ENCODE results near the gene TMEM37. TPM values are rescaled to one million over a fixed set of nuclear protein-coding genes. Genes with fewer than 3 reads are reported as not detected.
A peak's percentile ranks its signal among the peaks of the same experiment; 100 is the strongest.

Gene TMEM37
- total and polyA plus RNA-seq, 7 experiments from 2014 or later: 0.37 to 4.2 (median 0.51) TPM; not detected in 2

DNA sequence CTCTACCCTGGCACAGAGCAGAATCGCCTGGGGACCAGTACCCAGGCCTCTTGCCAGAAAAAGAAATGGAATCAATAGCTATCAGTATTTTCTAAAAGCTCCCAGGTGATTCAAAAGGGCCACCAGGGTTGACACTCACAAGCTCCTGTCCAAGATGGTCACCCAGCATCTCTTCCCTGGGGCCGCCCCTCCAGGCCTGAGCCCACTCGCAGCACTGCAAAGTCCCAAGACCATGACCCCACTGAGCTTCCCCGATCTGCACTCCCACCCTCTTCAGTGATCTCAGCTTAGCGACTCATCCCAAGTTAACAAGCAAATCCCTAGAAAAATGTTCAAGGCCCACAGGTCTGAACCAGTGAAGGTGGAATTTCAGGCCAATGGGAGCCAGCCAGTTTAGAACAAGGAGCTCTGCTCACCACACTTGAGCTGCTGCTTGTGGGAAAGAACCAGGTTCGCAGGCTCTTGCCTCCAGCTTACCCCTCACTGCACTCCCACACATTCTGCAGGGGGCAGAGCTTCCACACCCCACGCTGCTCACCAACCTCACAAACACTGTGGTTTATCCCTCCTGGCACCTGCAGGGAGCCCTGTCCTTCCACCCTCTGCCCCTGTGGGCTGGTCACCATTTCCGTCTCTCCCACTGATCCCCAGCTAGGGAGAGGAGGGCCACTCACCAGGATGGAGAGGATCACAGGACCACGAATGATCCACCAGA lies 19.8 kb downstream of the TMEM37 start:
- POLR2A ChIA-PET: no interaction called here

DNA sequence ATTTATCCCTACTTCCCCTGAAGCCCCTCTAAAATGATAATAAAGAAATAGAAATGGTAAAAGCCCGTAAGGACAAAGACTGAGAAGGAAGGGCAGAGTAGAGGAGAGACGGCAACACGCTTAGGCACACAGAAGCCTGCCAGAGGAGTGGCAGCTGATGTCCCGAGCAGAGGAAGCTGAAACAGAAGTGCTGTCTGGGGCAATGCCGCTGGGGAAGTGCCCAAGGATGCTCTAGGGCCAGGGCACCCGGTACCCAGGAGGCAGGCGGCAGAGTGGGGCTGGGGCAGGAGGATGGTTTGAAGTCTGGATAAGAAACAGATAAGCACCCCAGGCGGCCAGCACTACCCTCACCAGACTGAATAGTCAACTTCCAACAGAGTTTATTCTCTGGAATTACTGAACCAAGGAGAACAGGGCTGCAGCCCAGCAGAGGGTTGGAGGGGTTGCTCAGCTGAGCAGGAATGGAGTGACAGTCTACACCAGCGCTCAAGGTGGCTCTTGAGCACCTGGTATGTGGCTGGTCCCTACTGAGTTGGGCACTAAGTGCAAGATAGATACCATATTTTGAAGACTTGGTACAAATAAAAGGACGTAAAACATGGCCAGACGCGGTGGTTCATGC lies 22.4 kb downstream of the TMEM37 start:
- H3K9me3 ChIP-seq (ENCODE audit: control insufficient read depth in 2 of 3, low read length in 3 of 3): no peaks in the 10 kb centered on the region
- Mint-ChIP-seq H3K27me3 (peaks cover 14 to 52% (median 41%) of the 10 kb centered on the region in 5 donors), H3K4me1 (peaks cover 0 to 9% (median 0%) of the 10 kb centered on the region in 7 donors), H3K4me3 (no peak overlapping the region), H3K36me3 (no peaks in the 10 kb centered on the region), H3K9me3 (peaks cover 0 to 6% (median 0%) of the 10 kb centered on the region in 11 donors), H3K27ac (peak overlapping the region in 1 of 9 donors; percentile 19)
- ChIA-PET POLR2A (no interaction called here), CTCF (no interaction called here)
- H3K27ac ChIP-seq (ENCODE audit: low read depth, low read length): no peak overlapping the region
- H3K27me3 ChIP-seq (ENCODE audit: control insufficient read depth in 2 of 2, insufficient read depth in 2 of 2, low read length in 2 of 2): no peaks in the 10 kb centered on the region
- H3K4me3 ChIP-seq (ENCODE audit: low read length): no peak overlapping the region
- no peaks in the 10 kb centered on the region for H3K4me1 ChIP-seq (ENCODE audit: control insufficient read depth in 2 of 2, insufficient read depth in 2 of 2, low read length in 2 of 2)
- intact Hi-C loops (cut with micrococcal nuclease): no loop called here
- DNase-seq (no peak), ATAC-seq (no peak)
- H3K36me3 ChIP-seq (ENCODE audit: control insufficient read depth in 2 of 3, insufficient read depth in 3 of 3, low read length in 3 of 3): no peaks in the 10 kb centered on the region

More for the DNA sequence above, 19.8 kb downstream of the TMEM37 start:
- ATAC-seq (no peak), DNase-seq (no peak)
- peaks cover 0 to 17% (median 6%) of the 10 kb centered on the region in 7 donors for H3K4me1 Mint-ChIP-seq
- H3K27ac Mint-ChIP-seq: no peak overlapping the region
- Histone ChIP-seq H3K27ac (ENCODE audit: low read depth, low read length) (no peak overlapping the region), H3K27me3 (ENCODE audit: control insufficient read depth in 2 of 2, insufficient read depth in 2 of 2, low read length in 2 of 2) (no peaks in the 10 kb centered on the region), H3K36me3 (ENCODE audit: control insufficient read depth in 2 of 3, insufficient read depth in 3 of 3, low read length in 3 of 3) (no peaks in the 10 kb centered on the region), H3K9me3 (ENCODE audit: control insufficient read depth in 2 of 3, low read length in 3 of 3) (no peaks in the 10 kb centered on the region), H3K4me3 (ENCODE audit: low read length) (no peak overlapping the region), H3K4me1 (ENCODE audit: control insufficient read depth in 2 of 2, insufficient read depth in 2 of 2, low read length in 2 of 2) (no peaks in the 10 kb centered on the region)
- intact Hi-C loops (cut with micrococcal nuclease): no loop called here
- H3K9me3 Mint-ChIP-seq: peaks cover 0 to 6% (median 0%) of the 10 kb centered on the region in 11 donors
- H3K4me3 Mint-ChIP-seq: no peak overlapping the region
- CTCF ChIA-PET: no interaction called here
- H3K27me3 Mint-ChIP-seq: peaks cover 23 to 72% (median 53%) of the 10 kb centered on the region in 5 donors
- no peaks in the 10 kb centered on the region for H3K36me3 Mint-ChIP-seq

DNA sequence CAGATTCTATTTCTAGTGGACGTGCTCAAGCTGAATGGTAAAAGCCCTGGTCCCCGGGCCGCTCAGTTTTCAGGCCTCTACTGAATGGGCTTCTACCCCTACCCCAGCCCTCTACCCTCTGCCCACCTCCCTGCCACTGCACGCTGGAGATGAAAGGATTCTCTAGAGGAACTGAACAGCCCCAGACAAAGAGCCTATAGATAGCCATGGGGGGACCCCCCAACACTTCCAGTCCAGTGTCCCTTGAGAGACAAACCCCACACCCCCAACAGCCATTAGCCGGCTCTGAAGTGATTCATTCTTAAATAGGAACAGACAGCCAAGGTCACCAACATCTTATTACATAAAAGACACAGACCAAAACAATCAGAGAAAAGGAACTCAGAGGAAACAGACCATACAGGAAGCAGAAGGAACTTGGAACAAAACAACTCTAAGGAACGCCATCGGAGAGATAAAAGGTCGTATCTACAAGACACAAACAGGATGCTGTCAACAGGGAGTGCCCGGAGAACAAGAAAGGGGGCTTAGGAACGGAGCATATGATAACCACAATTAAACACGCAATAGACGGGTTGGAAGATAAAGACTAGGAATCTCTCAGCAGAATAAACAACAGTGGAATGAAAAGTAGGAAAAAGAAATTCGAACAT lies 23.5 kb downstream of the TMEM37 start:
- Mint-ChIP-seq H3K4me1 (peaks cover 0 to 9% (median 0%) of the 10 kb centered on the region in 7 donors), H3K4me3 (peak overlapping the region in 2 of 10 donors; percentile 1 to 8), H3K36me3 (no peaks in the 10 kb centered on the region), H3K27ac (peak overlapping the region in 1 of 9 donors; percentile 56), H3K9me3 (peaks cover 0 to 6% (median 0%) of the 10 kb centered on the region in 11 donors), H3K27me3 (peaks cover 10 to 52% (median 39%) of the 10 kb centered on the region in 5 donors)
- Histone ChIP-seq H3K27ac (ENCODE audit: low read depth, low read length) (no peak overlapping the region), H3K4me3 (ENCODE audit: low read length) (no peak overlapping the region), H3K27me3 (ENCODE audit: control insufficient read depth in 2 of 2, insufficient read depth in 2 of 2, low read length in 2 of 2) (no peaks in the 10 kb centered on the region), H3K9me3 (ENCODE audit: control insufficient read depth in 2 of 3, low read length in 3 of 3) (no peaks in the 10 kb centered on the region), H3K4me1 (ENCODE audit: control insufficient read depth in 2 of 2, insufficient read depth in 2 of 2, low read length in 2 of 2) (no peaks in the 10 kb centered on the region), H3K36me3 (ENCODE audit: control insufficient read depth in 2 of 3, insufficient read depth in 3 of 3, low read length in 3 of 3) (no peaks in the 10 kb centered on the region)
- CTCF ChIA-PET: no interaction called here
- no peak for ATAC-seq
- no peak for DNase-seq
- POLR2A ChIA-PET: no interaction called here
- intact Hi-C loops (cut with micrococcal nuclease): no loop called here

- Histone ChIP-seq H3K27me3 (ENCODE audit: control insufficient read depth in 2 of 2, insufficient read depth in 2 of 2, low read length in 2 of 2) (no peaks in the 10 kb centered on the region), H3K9me3 (ENCODE audit: control insufficient read depth in 2 of 3, low read length in 3 of 3) (no peaks in the 10 kb centered on the region), H3K4me1 (ENCODE audit: control insufficient read depth in 2 of 2, insufficient read depth in 2 of 2, low read length in 2 of 2) (no peaks in the 10 kb centered on the region), H3K4me3 (ENCODE audit: low read length) (no peak overlapping the region), H3K27ac (ENCODE audit: low read depth, low read length) (no peak overlapping the region), H3K36me3 (ENCODE audit: control insufficient read depth in 2 of 3, insufficient read depth in 3 of 3, low read length in 3 of 3) (no peaks in the 10 kb centered on the region)
- no peak overlapping the region for H3K27ac Mint-ChIP-seq
- CTCF ChIA-PET: no interaction called here
- H3K4me3 Mint-ChIP-seq: no peak overlapping the region
- intact Hi-C loops (cut with micrococcal nuclease): no loop called here
- POLR2A ChIA-PET: no interaction called here
- peaks cover 0 to 6% (median 0%) of the 10 kb centered on the region in 11 donors for H3K9me3 Mint-ChIP-seq
- H3K27me3 Mint-ChIP-seq: peaks cover 6 to 20% (median 10%) of the 10 kb centered on the region in 5 donors
- H3K4me1 Mint-ChIP-seq: peaks cover 0 to 7% (median 0%) of the 10 kb centered on the region in 7 donors
- H3K36me3 Mint-ChIP-seq: no peaks in the 10 kb centered on the region
- ATAC-seq (no peak), DNase-seq (no peak)
Measured at GRCh38 chr2:119460076-119460475, 28.4 kb downstream of the TMEM37 start.

GRCh38 chr2:119461811-119462210 lies 30.2 kb downstream of the TMEM37 start:
- Mint-ChIP-seq H3K27ac (no peak overlapping the region), H3K27me3 (peaks cover 0 to 6% (median 4%) of the 10 kb centered on the region in 5 donors), H3K4me1 (no peaks in the 10 kb centered on the region), H3K36me3 (no peaks in the 10 kb centered on the region), H3K9me3 (no peaks in the 10 kb centered on the region), H3K4me3 (no peak overlapping the region)
- Histone ChIP-seq H3K27me3 (ENCODE audit: control insufficient read depth in 2 of 2, insufficient read depth in 2 of 2, low read length in 2 of 2) (no peaks in the 10 kb centered on the region), H3K4me3 (ENCODE audit: low read length) (no peak overlapping the region), H3K36me3 (ENCODE audit: control insufficient read depth in 2 of 3, insufficient read depth in 3 of 3, low read length in 3 of 3) (no peaks in the 10 kb centered on the region), H3K27ac (ENCODE audit: low read depth, low read length) (no peak overlapping the region), H3K4me1 (ENCODE audit: control insufficient read depth in 2 of 2, insufficient read depth in 2 of 2, low read length in 2 of 2) (no peaks in the 10 kb centered on the region), H3K9me3 (ENCODE audit: control insufficient read depth in 2 of 3, low read length in 3 of 3) (no peaks in the 10 kb centered on the region)
- intact Hi-C loops (cut with micrococcal nuclease): no loop called here
- no peak for DNase-seq
- ATAC-seq: no peak
- CTCF ChIA-PET: interaction anchor here (0.6 kb wide), 1 partner anchor 18 kb away, joined by 3 read pairs; no protein-coding TSS in a partner anchor
- POLR2A ChIA-PET: no interaction called here

- H3K27ac Mint-ChIP-seq: no peak overlapping the region
- no peak overlapping the region for H3K4me3 ChIP-seq (ENCODE audit: low read length)
- H3K36me3 ChIP-seq (ENCODE audit: control insufficient read depth in 2 of 3, insufficient read depth in 3 of 3, low read length in 3 of 3): no peaks in the 10 kb centered on the region
- no peaks in the 10 kb centered on the region for H3K36me3 Mint-ChIP-seq
- H3K9me3 ChIP-seq (ENCODE audit: control insufficient read depth in 2 of 3, low read length in 3 of 3): no peaks in the 10 kb centered on the region
- no peaks in the 10 kb centered on the region for H3K27me3 ChIP-seq (ENCODE audit: control insufficient read depth in 2 of 2, insufficient read depth in 2 of 2, low read length in 2 of 2)
- intact Hi-C loops (cut with micrococcal nuclease): no loop called here
- H3K27ac ChIP-seq (ENCODE audit: low read depth, low read length): no peak overlapping the region
- H3K27me3 Mint-ChIP-seq: peaks cover 0 to 6% (median 3%) of the 10 kb centered on the region in 5 donors
- H3K4me1 ChIP-seq (ENCODE audit: control insufficient read depth in 2 of 2, insufficient read depth in 2 of 2, low read length in 2 of 2): no peaks in the 10 kb centered on the region
- no peaks in the 10 kb centered on the region for H3K4me1 Mint-ChIP-seq
- no peaks in the 10 kb centered on the region for H3K9me3 Mint-ChIP-seq
- CTCF ChIA-PET: no interaction called here
- POLR2A ChIA-PET: no interaction called here
- ATAC-seq (no peak), DNase-seq (no peak)
- H3K4me3 Mint-ChIP-seq: no peak overlapping the region
Measured at GRCh38 chr2:119462574-119462973, 30.9 kb downstream of the TMEM37 start.
